Loucy (cell line): ENCODE data around the gene PPIL4.

Source experiments
- EZH2phosphoT487 ChIP-seq: fragments of 200-600 bp; IDR thresholded peaks from 2 replicates; pipeline ENCODE4 v1.6.1; 2018; ENCODE audit warnings: antibody characterized with exemption, mild to moderate bottlenecking, moderate library complexity, borderline replicate concordance
- TF ChIP-seq, protein P1 (sequence below): fragments of 200-600 bp; sonication (generic); conservative IDR thresholded peaks from 2 replicates; pipeline ENCODE4 v1.5.1; 2014; ENCODE audit warnings: mild to moderate bottlenecking, antibody characterized with exemption, low read length

- TF ChIP-seq, protein P1, sequence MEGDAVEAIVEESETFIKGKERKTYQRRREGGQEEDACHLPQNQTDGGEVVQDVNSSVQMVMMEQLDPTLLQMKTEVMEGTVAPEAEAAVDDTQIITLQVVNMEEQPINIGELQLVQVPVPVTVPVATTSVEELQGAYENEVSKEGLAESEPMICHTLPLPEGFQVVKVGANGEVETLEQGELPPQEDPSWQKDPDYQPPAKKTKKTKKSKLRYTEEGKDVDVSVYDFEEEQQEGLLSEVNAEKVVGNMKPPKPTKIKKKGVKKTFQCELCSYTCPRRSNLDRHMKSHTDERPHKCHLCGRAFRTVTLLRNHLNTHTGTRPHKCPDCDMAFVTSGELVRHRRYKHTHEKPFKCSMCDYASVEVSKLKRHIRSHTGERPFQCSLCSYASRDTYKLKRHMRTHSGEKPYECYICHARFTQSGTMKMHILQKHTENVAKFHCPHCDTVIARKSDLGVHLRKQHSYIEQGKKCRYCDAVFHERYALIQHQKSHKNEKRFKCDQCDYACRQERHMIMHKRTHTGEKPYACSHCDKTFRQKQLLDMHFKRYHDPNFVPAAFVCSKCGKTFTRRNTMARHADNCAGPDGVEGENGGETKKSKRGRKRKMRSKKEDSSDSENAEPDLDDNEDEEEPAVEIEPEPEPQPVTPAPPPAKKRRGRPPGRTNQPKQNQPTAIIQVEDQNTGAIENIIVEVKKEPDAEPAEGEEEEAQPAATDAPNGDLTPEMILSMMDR: no peak
- no peak for TF ChIP-seq EZH2phosphoT487
Observed at GRCh38 chr6:149458806-149459205, 87.0 kb downstream of the PPIL4 start.
